CD14-positive monocyte (primary cell): ENCODE data around the gene IGFBP1. TPM values are rescaled to one million over a fixed set of nuclear protein-coding genes. Genes with fewer than 3 reads are reported as not detected.

ENCODE experiments used
- DNase-seq, 3 donors: peaks; one replicate each; pipeline ENCODE4 v3.0.0-alpha.2; 2011 to 2022
- H2AFZ ChIP-seq: 2 replicates; pipeline ENCODE4 v1.6.0; 2012; ENCODE audit warnings: mild to moderate bottlenecking, low read depth, low read length, inconsistent platforms; ENCODE audit not compliant: insufficient read depth, poor library complexity, severe bottlenecking
- H3K27ac ChIP-seq, 2 donors: 1 replicate in 1 of 2; 2 replicates in 1 of 2; pipeline ENCODE4 v1.5.1; 2012 to 2013; ENCODE audit warnings: low read length in 2 of 2, control low read depth in 1 of 2, inconsistent platforms in 1 of 2, low read depth in 1 of 2, mild to moderate bottlenecking in 1 of 2
- H3K27me3 ChIP-seq, 2 donors: one replicate each; pipeline versions ENCODE4 v1.6.0 to v1.6.1; 2011 to 2013; ENCODE audit warnings: low read length in 2 of 2; ENCODE audit not compliant: control insufficient read depth in 2 of 2, insufficient read depth in 2 of 2
- H3K36me3 ChIP-seq, 2 donors: replicated peaks in 1 of 2; 1 replicate in 1 of 2; 2 replicates in 1 of 2; pipeline versions ENCODE4 v1.5.1 to v1.6.1; 2012 to 2013; ENCODE audit warnings: low read length in 2 of 2, control low read depth in 1 of 2, inconsistent platforms in 1 of 2, mild to moderate bottlenecking in 1 of 2; ENCODE audit not compliant: insufficient read depth in 2 of 2, control insufficient read depth in 1 of 2
- H3K4me1 ChIP-seq, 2 donors: 1 replicate in 1 of 2; 2 replicates in 1 of 2; pipeline versions ENCODE4 v1.5.1 to v1.6.1; 2012 to 2013; ENCODE audit warnings: low read length in 2 of 2, control low read depth in 1 of 2, inconsistent platforms in 1 of 2, mild to moderate bottlenecking in 1 of 2, moderate library complexity in 1 of 2; ENCODE audit not compliant: insufficient read depth in 2 of 2, control insufficient read depth in 1 of 2
- H3K4me2 ChIP-seq: replicated peaks from 2 replicates; pipeline ENCODE3; 2012; ENCODE audit warnings: low read length, moderate library complexity, mild to moderate bottlenecking; ENCODE audit not compliant: poor library complexity, severe bottlenecking; ENCODE audit errors: extremely low read depth
- H3K4me3 ChIP-seq, 3 experiments: fragments of 200-600 bp in 1 of 3; sonication (generic) in 1 of 3; replicated peaks in 1 of 3; 1 replicate in 2 of 3; 2 replicates in 1 of 3; pipeline ENCODE4 v1.5.1; 2011 to 2013; ENCODE audit warnings: low read length in 3 of 3, mild to moderate bottlenecking in 3 of 3, control low read depth in 2 of 3, low read depth in 2 of 3, inconsistent platforms in 1 of 3, moderate library complexity in 1 of 3
- H3K79me2 ChIP-seq: 2 replicates; pipeline ENCODE4 v1.6.0; 2012; ENCODE audit warnings: mild to moderate bottlenecking, control low read depth, inconsistent platforms, low read length, moderate library complexity; ENCODE audit not compliant: insufficient read depth
- H3K9ac ChIP-seq: 2 replicates; pipeline ENCODE4 v1.6.0; 2017; ENCODE audit warnings: low read length, mild to moderate bottlenecking; ENCODE audit not compliant: insufficient read depth, poor library complexity, severe bottlenecking
- H3K9me3 ChIP-seq, 2 donors: replicated peaks in 1 of 2; 1 replicate in 1 of 2; 2 replicates in 1 of 2; pipeline versions ENCODE4 v1.5.1 to v1.6.1; 2012 to 2013; ENCODE audit warnings: low read length in 2 of 2, control low read depth in 1 of 2; ENCODE audit not compliant: control insufficient read depth in 1 of 2, insufficient read depth in 1 of 2
- H4K20me1 ChIP-seq: 2 replicates; pipeline ENCODE4 v1.6.0; 2012; ENCODE audit warnings: mild to moderate bottlenecking, low read length, control low read depth, moderate library complexity; ENCODE audit not compliant: insufficient read depth
- H3K27ac Mint-ChIP-seq, 7 donors: one replicate each; pipeline ENCODE4 v1.8.0; 2020; ENCODE audit warnings: mild to moderate bottlenecking in 7 of 7, mixed read lengths in 7 of 7, moderate library complexity in 6 of 7, inconsistent platforms in 2 of 7
- H3K27me3 Mint-ChIP-seq, 3 donors: one replicate each; pipeline ENCODE4 v1.8.0; 2021 to 2022; ENCODE audit warnings: low read depth in 3 of 3, mild to moderate bottlenecking in 3 of 3, mixed read lengths in 3 of 3, moderate library complexity in 3 of 3, inconsistent platforms in 1 of 3
- H3K36me3 Mint-ChIP-seq, 2 donors: one replicate each; pipeline ENCODE4 v1.8.0; 2020; ENCODE audit warnings: mixed read lengths in 2 of 2, inconsistent platforms in 1 of 2, mild to moderate bottlenecking in 1 of 2
- H3K4me1 Mint-ChIP-seq: one replicate; pipeline ENCODE4 v1.8.0; 2020; ENCODE audit warnings: mild to moderate bottlenecking, mixed read lengths
- H3K4me3 Mint-ChIP-seq, 2 donors: one replicate each; pipeline ENCODE4 v1.8.0; 2020; ENCODE audit warnings: mild to moderate bottlenecking in 2 of 2, mixed read lengths in 2 of 2, moderate library complexity in 1 of 2
- H3K9me3 Mint-ChIP-seq, 7 donors: one replicate each; pipeline ENCODE4 v1.8.0; 2020 to 2022; ENCODE audit warnings: mixed read lengths in 7 of 7, mild to moderate bottlenecking in 6 of 7, moderate library complexity in 6 of 7, inconsistent platforms in 2 of 7
- CTCF ChIP-seq: fragments of 200-600 bp; IDR thresholded peaks from one replicate; pipeline ENCODE4 v1.8.0; 2022; ENCODE audit warnings: antibody characterized with exemption, mild to moderate bottlenecking
- WGBS: methylation state at CpG from one replicate; pipeline ENCODE4 v1.1.5; 2013; ENCODE audit warnings: missing lambda C conversion rate; ENCODE audit not compliant: insufficient coverage; 5-methylcytosine and 5-hydroxymethylcytosine counted together
- intact Hi-C, 2 donors: fragments of 100-400 bp; cut with micrococcal nuclease; formaldehyde crosslinking; loops; one replicate each; pipeline versions ENCODE4 v1.15.0 to v1.15.1; 2023
- polyA plus RNA-seq, 3 donors: library from polyadenylated mRNA; depleted of rRNA in 1 of 3; unstranded in 2 of 3; stranded (reverse) in 1 of 3; fragments of 300-500 nt in 2 of 3; fragments of >200 nt in 1 of 3; fragmentation: Illumina TruSeq in 2 of 3; gene quantifications; 1 replicate in 2 of 3; 2 replicates in 1 of 3; pipeline ENCODE4 v1.2.3, GENCODE V29; 2012 to 2021

The IGFBP1 gene
- polyA plus RNA-seq, 3 donors = not detected

- Histone ChIP-seq H3K27me3 (peaks cover 38 to 44% of the 10 kb centered on the region in 2 donors), H3K4me3 (no peak overlapping the region), H4K20me1 (no peaks in the 10 kb centered on the region), H3K4me1 (no peaks in the 10 kb centered on the region), H3K9me3 (peaks cover 0 to 18% of the 10 kb centered on the region in 2 donors), H2AFZ (no peak overlapping the region), H3K4me2 (no peak overlapping the region), H3K27ac (no peak overlapping the region), H3K9ac (no peak overlapping the region), H3K79me2 (no peaks in the 10 kb centered on the region), H3K36me3 (no peaks in the 10 kb centered on the region)
- peaks cover 37 to 58% (median 51%) of the 10 kb centered on the region in 3 donors for H3K27me3 Mint-ChIP-seq
- peaks cover 0 to 6% (median 0%) of the 10 kb centered on the region in 7 donors for H3K9me3 Mint-ChIP-seq
- H3K36me3 Mint-ChIP-seq = no peaks in the 10 kb centered on the region
- DNase-seq = peak; percentile 9 to 45 (median 19)
- intact Hi-C loops = loop anchor here (2.0 to 5.0 kb wide), 3 partner anchors 1260 to 1335 kb away; no protein-coding TSS in a partner anchor
- TF ChIP-seq CTCF = peak; percentile 96
- peaks cover 4% of the 10 kb centered on the region for H3K4me1 Mint-ChIP-seq
- WGBS = 9% methylated on average over 15 of the region's 15 CpGs
- H3K27ac Mint-ChIP-seq = no peak overlapping the region
- H3K4me3 Mint-ChIP-seq = peak overlapping the region in 1 of 2 donors; percentile 21
Observed at GRCh38 chr7:45917658-45918057, 29.4 kb downstream of the IGFBP1 start.

GRCh38 chr7:45918556-45918955 lies 30.3 kb downstream of the IGFBP1 start:
- no peak overlapping the region for H3K4me2 ChIP-seq
- H3K27ac Mint-ChIP-seq = no peak overlapping the region

More at GRCh38 chr7:45918556-45918955, 30.3 kb downstream of the IGFBP1 start:
- no peak for DNase-seq
- Mint-ChIP-seq H3K27me3 (peaks cover 44 to 67% (median 60%) of the 10 kb centered on the region in 3 donors), H3K4me1 (peaks cover 4% of the 10 kb centered on the region), H3K9me3 (peaks cover 0 to 9% (median 0%) of the 10 kb centered on the region in 7 donors), H3K36me3 (no peaks in the 10 kb centered on the region), H3K4me3 (peak overlapping the region in 1 of 2 donors; percentile 46)
- peaks cover 0 to 18% of the 10 kb centered on the region in 2 donors for H3K9me3 ChIP-seq
- H3K27ac ChIP-seq = no peak overlapping the region
- H2AFZ ChIP-seq = no peak overlapping the region
- H3K4me3 ChIP-seq = no peak overlapping the region
- H3K36me3 ChIP-seq = no peaks in the 10 kb centered on the region
- 100% methylated on average over 1 of the region's 2 CpGs for WGBS
- H3K4me1 ChIP-seq = no peaks in the 10 kb centered on the region
- H3K9ac ChIP-seq = no peak overlapping the region
- no peaks in the 10 kb centered on the region for H3K79me2 ChIP-seq
- TF ChIP-seq CTCF = no peak
- H4K20me1 ChIP-seq = no peaks in the 10 kb centered on the region
- peaks cover 47 to 53% of the 10 kb centered on the region in 2 donors for H3K27me3 ChIP-seq
- intact Hi-C loops = loop anchor here (2.0 to 5.0 kb wide), 3 partner anchors 1259 to 1334 kb away; no protein-coding TSS in a partner anchor
